Activated T-helper 1 cell treated with Interleukin-2 at 50 U/mL for 16 hours (primary cell): ENCODE data around the gene FLACC1.

Experiments
- DNase-seq: peaks from one replicate; pipeline ENCODE4 v3.0.0-alpha.2; 2020; ENCODE audit warnings: low read depth

The FLACC1 gene

DNA sequence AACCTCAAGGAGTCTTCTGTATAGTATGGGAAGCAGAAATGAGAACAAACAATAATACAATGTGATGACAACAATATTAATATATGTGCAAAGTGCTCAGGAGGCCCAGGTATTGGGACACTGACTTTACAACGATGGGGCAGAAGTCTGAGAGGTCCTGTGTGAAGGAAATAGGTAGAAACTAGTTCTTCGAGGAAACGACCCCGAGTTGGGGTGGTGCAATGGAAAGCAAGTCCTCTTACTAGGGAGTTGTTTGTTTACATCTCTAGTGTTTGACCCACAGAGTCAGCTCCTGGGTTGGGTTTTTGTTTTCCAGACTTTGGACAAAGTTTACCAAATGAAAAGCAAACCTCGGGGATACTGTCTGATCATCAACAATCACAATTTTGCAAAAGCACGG, 80.6 kb downstream of the FLACC1 start:
- DNase-seq = no peak

DNA sequence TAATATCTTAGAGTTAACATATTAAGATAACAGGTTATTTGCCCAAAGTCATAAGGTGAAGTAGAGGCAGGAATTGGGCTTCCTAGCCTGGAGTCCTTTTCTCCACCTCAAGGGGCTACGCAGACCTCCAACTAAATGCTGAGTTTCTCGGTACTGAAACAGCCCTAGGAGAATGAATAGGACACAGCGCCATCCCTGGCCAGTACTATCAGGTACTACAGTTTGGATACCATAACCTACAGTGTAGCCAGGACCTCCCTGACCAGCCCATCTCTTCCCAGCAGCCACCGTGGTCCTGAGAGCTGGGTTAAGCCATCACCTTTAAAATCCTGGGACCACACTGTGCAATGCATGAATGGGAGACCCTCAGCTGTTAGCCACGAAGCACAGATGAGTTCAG, 81.2 kb downstream of the FLACC1 start:
- DNase-seq = no peak

DNA sequence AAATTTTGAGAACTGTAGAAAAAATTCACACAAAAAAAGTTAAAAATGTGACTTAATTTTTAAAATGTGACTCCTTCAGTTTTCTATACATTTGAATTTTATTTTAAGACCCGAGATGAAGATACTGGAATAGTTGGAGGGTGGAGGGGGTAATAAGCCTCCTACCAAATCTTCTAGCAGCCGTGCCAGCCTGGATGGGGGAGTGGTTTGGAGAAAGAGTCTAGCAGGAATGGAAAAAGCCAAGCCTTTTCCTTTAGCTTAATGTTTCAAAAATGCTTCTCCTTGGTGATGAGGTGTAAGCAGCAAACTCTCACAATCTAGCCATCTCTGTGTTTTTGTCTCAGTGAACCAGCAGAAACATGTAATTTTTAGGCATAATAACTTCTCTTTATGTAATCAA, 82.1 kb downstream of the FLACC1 start:
- DNase-seq = no peak

DNA sequence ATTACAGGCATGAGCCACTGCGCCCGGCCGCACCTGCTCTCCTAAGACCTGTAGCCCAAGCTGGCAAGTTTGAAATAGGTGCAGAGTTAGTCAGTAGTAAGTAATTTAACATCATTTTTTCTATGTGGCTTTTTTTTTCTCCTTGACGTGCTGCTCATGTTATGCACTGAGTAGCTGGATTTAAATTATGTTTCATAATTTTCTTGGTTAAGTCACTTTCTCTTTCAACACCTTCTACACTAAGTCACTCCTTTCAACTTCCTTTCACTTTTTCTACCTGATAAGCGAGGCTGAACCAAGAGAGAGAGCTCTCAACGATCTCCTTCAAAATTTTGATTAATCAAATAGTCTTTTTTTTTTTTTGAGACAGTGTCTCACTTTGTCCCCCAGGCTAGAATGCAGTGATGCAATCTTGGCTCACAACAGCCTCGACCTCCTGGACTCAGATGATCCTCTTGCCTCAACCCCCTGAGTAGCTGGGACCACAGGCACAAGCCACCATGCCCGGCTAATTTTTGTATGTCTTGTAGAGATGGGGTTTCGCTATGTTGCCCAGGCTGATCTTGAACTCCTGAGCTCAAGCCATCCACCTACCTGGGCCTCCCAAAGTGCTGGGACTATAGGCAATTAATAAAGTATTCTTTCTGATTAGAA, 83.7 kb downstream of the FLACC1 start:
- DNase-seq = no peak

DNA sequence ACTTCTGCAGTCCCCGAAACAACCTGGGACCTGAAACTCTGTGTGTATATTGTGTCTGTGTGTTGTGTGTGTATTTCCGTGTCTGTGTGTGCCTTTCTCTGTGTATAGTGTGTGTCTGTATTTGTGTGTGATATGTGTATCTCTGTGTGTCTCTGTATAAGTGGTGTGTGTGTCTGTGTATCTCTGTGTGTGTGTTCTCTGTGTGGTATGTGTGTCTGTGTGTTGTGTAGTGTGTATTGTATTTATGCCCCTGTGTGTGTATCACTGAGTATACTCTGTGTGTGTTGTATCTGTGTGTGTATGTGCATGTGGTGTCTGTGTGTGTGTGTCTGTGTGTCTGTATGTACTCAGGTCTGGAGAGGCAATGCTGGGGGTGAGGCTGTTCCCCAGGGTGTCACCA, 85.2 kb downstream of the FLACC1 start:
- no peak for DNase-seq

DNA sequence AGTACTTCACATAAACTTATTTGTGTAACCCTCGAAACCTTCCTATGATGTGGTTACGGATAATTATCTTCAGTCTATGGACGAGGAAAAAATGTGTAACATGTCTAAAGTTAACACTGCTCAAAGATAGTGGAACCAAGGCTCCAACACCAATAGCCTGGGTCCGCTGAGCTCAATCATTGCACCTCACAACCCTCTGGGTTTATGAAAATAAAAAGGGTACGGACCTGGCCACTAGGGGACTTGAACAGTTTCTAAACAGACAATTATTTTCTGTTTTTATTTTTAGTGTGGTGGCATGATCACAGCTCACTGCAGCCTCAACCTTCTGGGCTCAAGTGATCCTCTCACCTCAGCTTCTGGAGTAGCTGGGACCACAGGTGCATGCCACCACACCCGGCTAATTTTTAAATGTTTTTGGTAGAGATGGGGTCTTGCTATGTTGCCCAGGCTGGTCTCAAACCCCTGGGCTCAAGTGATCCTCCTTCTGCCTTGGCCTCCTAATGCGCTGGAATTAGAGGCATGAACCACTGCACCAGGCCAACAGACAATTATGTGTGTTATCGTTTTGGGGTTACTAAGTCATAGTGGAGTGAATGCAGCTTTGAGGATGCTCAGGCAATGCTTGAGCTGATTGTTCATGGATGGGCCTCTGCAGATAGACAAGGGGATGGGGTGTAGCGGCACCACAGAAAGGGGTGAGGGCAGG, 86.7 kb downstream of the FLACC1 start:
- no peak for DNase-seq

DNA sequence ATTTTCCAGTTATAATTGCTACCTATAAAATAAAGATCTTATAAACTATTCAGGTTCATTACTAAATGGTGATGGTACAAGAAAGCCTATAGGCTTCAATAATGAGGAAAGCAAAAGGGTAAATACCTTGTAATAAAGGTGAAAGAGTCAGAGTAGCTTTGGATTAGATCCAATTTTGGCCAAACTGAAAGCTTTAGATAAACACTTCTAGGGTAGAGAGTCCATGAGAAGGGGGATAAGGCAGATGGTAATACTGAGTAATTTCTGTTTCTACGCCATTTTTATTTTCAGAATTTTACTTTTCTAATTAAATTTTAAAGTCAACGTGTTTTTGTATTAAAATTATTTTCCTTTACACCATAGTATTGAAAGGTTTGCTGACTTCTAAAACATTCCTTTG, 87.4 kb downstream of the FLACC1 start:
- DNase-seq = no peak

DNA sequence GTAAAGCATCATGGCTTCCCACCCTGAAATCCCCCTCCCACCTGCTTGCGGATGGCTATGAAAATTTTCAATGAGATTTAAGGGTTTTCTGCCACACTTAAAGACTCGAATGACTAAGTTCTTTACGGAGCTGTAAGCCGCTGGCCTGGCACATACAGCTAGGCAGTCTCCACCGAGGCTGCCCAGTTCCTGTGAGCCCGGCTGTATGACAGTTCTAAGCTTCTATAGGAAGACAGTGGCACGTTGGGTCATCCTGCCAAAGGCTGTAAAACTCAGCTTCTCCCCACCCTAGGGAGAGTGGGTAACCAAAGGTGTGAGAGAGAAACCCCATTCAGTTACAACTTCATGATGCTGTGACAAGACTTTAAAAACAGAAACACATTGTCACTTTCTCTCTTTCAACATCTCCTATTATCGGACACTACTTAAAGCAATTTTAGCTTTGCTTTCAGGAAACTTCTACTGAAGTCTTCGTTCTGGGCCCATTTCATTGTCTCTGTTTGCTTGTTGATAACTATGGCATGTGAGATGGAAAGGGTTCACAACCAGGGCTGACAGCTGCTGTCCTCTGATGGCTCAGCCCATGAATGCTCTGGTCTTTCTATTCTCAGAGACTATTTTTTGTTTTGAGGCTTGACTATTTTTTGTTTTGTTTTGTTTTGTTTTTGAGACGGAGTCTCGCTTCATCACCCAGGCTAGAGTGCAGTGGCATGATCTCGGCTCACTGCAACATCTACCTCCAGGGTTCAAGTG, 89.7 kb downstream of the FLACC1 start:
- no peak for DNase-seq

DNA sequence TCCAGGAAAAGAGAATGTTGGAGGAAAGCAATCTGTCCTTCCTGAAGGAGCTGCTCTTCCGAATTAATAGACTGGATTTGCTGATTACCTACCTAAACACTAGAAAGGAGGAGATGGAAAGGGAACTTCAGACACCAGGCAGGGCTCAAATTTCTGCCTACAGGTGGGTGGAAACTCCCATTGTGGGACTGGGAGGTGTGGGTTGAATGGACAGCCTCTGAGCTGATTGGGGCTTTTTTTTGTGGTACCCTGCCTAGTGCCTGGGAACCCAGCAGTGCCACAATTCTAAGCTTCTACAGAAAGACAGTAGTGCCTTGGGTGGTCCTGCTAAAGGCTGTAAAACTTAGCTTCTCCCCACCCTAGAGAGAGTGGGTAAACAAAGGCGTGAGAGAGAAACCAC, 90.5 kb downstream of the FLACC1 start:
- no peak for DNase-seq

DNA sequence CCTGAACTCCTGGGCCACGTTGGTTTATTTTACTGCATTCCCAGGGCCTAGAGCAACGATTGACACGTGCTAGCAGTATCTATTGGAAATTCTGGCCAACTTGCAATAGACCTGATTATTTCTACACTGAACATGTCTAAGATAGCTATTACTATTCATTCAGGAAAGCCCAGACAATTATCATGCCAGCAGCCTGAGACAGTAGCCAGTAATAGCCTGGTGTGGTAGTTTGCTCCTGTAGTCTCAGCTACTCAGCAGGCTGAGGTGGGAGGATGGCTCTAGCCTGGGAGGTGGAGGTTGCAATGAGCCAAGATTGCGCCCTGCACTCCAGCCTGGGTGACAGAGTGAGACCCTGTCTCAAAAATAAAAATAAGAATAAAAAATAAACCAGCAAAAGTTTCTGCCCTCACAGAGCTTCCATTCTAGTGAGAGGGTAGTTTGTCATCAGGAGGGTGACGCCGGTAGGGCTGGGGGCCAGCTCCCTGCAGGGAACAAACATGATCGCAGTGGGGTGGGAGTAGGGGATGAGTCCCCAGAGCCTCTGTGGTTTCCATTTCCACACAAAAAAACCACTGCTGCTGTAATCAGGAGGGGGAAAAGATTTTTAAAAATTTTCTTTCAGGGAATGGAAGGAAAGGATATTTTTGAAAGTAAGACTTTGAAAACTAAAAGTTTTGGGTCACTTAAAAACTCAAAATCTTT, 92.5 kb downstream of the FLACC1 start:
- no peak for DNase-seq

DNA sequence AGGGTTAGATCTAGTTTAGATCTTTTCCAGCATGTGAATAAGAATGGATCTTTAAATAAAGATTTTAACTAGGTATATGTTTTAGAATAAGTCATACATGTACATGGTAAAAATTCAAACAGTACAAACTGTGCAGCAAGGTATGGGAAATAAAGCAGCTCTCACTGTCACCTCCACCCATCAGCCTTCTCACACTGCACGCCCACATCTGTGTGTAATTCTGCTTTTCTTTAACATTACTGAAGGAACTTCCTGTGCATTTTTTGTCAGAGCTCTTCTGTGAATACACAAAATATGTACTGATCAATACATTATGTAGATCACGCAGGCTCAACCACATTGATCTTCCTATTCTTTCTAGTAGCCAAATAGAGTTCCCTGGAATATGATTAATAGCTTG, 93.4 kb downstream of the FLACC1 start:
- no peak for DNase-seq

DNA sequence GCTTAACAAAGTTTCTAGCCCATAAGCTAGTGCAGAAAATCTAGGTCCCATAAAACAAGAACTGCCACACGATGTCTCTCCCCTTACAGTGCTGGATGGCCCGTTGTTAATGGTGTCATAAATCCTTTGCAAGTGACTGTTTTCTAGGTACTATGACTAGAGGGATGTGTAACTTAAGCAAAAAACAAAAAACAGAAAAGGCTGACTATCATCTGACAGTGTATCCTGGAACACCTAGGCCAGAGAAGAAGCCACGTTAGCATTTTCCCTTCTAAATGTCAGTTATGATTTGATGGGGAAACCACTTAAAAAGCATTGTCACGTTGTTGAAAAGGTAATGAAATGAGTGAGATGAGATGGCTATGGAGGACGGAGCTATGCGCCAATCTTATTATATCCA, 94.4 kb downstream of the FLACC1 start:
- DNase-seq = no peak

DNA sequence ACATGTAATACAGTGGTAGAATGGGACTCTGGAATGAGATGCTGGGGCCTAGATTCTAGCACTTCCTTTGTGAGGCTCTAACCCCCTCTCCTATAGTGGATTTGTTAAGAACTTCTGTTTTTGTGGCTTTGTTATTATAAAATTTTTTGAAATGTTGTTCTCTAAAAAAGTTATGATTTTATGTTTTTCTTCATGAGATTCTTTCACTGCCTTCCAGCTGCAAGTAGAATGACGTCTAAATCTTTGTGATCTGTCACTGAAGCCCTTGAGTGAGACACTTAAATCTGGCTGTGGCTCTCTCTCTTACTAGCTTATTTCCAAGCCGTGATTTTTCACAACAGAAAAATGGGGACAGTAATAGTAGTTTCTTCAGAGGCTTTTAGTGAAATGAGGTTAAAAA, 95.2 kb downstream of the FLACC1 start:
- no peak for DNase-seq

DNA sequence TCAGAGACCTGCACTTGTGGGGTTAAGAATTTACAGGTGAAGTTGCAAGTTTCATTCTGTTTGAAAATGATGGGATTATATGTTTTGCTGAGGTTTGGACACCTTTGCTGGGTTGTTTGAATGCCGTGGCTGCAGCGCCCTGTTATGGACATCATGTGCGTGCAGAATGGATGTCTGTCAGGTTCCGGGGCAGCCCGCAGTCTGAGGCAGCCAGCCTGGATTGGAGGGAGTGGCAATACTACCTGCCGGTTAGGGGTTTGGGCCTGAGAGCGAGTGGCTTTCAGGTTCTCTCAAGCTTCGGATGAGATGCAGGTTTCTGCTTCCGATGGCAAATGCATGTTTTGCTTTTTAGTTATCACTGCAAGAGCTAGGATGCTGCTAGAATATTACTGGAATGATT, 95.7 kb downstream of the FLACC1 start:
- peak; percentile 64 for DNase-seq

DNA sequence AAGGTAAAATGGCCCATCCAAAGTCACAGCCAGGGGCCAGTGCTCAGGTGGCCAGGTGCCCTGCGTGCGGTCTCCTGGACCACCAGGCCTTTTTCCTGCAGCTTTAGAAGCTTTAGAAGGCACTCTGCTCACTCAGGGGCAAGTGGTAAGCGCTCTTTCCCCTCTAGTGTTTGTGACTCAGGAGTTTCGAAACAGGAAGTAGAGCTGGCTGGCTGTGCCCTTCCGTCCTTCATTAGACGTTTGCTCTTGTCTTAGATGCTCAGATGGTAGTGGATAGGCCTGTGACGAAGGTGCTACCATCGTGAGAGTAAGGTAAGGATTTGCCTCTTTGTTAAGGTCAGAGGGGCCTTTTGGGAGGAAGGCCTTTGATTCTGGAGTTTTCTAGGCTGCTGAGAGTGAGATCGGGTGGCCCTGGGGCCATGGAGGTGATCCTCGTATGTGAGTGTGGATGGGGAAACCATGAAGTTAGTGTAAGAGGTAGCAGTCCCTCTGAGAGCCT, 96.8 kb downstream of the FLACC1 start, which contains the start of gene CASP8:
TSS of gene CASP8 (plus strand) at position 235 of the 499 bp plus-strand sequence. CDS start 5,951 bp downstream, outside the sequence.
- DNase-seq = peak; percentile 60

DNA sequence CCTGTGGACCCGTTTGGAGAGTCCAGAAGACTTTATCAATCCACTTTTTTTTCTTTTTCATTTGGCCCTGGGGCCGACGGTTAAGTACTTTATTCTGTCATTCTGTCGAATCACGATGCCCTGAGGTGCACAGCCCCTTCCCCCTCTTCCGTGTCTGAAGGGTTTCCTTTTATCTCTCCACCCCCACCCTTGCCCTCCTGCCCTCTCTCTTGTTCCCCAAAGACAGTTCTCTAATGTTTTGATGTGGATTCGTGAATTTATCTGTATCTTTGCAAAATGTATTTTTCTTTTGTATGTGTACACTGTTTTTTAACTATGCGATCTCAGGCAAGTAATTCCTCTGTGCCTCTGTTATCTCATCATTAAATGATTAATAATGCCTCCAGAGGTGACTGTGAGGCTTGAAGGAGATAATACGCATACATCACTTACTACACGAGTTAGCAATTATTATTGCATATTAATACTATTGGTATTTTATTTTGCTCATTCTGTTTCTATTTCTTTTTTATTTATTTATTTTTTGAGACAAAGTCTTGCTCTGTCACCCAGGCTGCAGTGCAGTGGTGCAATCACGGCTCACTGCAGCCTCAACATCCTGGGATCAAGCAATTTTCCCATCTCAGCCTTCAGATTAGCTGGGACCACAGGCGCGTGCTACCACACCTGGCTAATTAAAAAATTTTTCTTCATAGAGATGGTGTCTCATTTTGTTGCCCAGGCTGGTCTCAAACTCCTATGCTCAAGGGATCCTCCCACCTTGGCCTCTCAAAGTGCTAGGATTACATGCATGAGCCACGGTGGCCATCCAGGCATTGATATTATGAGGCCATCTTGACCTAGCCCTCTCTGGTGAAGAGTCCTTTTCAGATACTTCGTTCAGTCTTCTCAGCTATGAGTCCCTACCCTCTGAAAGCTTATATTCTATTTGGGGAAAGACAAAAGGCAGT, 98.2 kb downstream of the FLACC1 start:
- DNase-seq = no peak

DNA sequence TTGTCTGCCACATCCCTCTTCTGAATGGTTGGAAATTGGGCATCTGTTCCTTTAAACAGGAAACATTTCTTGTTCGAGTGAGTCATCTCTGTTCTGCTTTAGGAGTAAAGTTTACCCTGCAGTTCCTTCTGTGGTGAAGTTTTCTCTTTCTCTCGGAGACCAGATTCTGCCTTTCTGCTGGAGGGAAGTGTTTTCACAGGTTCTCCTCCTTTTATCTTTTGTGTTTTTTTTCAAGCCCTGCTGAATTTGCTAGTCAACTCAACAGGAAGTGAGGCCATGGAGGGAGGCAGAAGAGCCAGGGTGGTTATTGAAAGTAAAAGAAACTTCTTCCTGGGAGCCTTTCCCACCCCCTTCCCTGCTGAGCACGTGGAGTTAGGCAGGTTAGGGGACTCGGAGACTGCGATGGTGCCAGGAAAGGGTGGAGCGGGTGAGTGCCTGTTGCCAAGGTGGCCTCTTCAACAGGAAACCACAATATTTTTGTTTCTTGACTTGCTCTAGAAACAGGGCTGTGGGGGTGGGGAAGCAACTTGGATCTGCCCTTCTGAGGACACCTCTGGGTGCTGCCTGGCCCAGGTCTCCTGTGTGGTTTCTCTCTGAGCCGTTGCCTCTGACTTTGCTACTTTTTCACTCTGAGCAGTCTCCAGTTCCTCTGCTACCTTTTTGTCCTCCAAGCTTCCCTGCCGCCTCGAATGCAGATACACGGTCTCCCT, 99.0 kb downstream of the FLACC1 start:
- DNase-seq = peak; percentile 89

DNA sequence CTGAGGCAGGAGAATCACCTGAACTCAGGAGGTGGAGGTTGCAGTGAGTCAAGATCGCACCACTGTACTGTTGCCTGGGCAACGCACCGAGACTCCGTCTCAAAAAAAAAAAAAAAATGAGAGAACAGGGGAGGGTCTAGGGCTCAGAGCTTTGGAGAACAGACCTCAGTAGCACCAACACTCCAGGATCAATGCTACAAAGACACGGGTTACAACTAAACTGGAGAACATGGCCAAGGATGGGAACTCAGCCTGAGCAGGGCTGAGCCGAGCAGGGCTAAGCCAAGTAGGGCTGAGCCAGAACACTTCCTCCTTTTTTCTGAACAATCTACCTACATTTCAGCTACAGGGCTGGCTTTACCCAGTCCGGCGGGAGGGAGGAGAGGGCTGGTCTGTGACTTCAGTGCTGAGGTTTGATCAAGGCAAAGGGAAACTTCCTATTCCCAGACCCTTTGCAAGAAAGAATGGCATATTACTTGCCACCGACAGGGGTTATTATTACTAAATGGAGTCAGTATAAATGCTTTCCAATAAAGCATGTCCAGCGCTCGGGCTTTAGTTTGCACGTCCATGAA, 99.7 kb downstream of the FLACC1 start:
- DNase-seq = peak; percentile 37

DNA sequence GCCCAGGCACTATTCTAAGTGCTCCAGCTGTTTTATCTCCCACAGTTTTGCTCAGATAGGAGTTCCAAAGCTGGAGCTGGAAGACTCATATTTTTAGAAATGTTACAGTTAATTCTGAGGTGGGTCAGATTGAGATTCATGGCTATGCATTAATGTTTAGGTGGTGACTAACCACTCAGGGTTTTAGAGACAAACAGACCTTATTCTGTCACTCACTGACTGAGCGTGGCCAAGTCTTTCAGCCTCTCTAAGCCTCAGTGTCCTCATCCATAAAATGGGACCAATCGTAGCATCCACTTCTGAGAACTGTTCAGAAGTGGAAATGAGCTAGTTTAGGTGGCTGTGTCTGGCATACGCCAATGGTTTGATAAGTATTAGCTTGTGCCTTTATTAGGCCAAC, 101.1 kb downstream of the FLACC1 start:
- no peak for DNase-seq

DNA sequence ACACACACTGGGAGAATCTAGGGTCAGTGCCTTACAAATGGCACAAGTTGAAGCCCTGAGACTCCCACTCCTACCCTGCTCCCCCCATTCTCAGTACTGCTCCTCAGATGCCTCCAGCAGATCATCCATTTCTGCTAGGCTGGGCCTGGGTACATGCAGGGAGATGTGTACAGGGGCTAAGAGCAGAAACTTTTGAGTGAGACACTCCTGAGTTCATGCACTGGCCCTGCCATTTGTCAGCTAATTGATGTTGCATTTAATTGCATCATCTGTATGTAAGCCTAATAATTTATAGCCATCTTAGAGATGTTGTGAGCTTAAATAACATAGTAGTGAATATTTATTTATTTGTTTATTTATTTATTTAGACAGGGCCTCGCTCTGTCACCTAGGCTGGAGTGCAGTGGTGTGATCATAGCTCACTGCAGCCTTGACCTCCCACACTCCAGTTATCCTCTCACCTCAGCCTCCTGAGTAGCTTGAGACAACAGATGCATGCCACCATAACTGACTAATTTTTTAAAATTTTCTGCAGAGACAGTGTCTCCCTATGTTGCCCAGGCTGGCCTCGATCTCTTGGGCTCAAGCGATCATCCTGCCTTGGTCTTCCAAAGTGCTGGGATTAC, 101.6 kb downstream of the FLACC1 start:
- no peak for DNase-seq
